GM15510 (cell line): ENCODE data around the gene CD248.

Source experiments
- POLR2A ChIP-seq: IDR thresholded peaks from 3 replicates; pipeline ENCODE4 v1.6.1; 2011; ENCODE audit warnings: borderline replicate concordance; ENCODE audit not compliant: insufficient read length; ENCODE audit errors: extremely low read depth

Gene CD248

GRCh38 chr11:66344550-66345315 is 27.9 kb upstream of the CD248 start, which contains the start of gene BRMS1:
BRMS1 (minus strand) TSS chr11:66345104; CDS start chr11:66342234, 2,870 bp downstream.
- TF ChIP-seq POLR2A: peak; percentile 95

- TF ChIP-seq POLR2A: no peak
These were observed 26.3 kb upstream of the CD248 start for GRCh38 chr11:66343176-66343575.

GRCh38 chr11:66341502-66342126 is 24.8 kb upstream of the CD248 start:
- no peak for TF ChIP-seq POLR2A

- TF ChIP-seq POLR2A: no peak
These were observed 24.0 kb upstream of the CD248 start for GRCh38 chr11:66340596-66341501.

GRCh38 chr11:66339686-66340483 is 23.0 kb upstream of the CD248 start:
- TF ChIP-seq POLR2A: no peak

- no peak for TF ChIP-seq POLR2A
These were observed 22.4 kb upstream of the CD248 start for GRCh38 chr11:66339162-66339675.

- no peak for TF ChIP-seq POLR2A
These were observed 21.7 kb upstream of the CD248 start for GRCh38 chr11:66338276-66339161.

GRCh38 chr11:66337103-66337899 is 20.5 kb upstream of the CD248 start:
- TF ChIP-seq POLR2A: no peak

GRCh38 chr11:66336234-66337102 is 19.6 kb upstream of the CD248 start, which contains the start of gene RIN1:
RIN1 (minus strand) TSS chr11:66336434; CDS start chr11:66336402, 32 bp downstream.
- TF ChIP-seq POLR2A: no peak

GRCh38 chr11:66335531-66336233 is 18.8 kb upstream of the CD248 start:
- TF ChIP-seq POLR2A: no peak

- no peak for TF ChIP-seq POLR2A
These were observed 18.0 kb upstream of the CD248 start for GRCh38 chr11:66334605-66335442.
